C4-2B (cell line): ENCODE results near the gene USP2.

Experiments
- ZFX ChIP-seq: fragments of 450-650 bp; IDR thresholded peaks from 2 replicates; pipeline ENCODE4 v1.6.1; 2017
- TF ChIP-seq, protein P1 (sequence below): fragments of 450-650 bp; conservative IDR thresholded peaks from 2 replicates; pipeline ENCODE4 v1.5.1; 2017; ENCODE audit warnings: mild to moderate bottlenecking

- TF ChIP-seq, protein P1, sequence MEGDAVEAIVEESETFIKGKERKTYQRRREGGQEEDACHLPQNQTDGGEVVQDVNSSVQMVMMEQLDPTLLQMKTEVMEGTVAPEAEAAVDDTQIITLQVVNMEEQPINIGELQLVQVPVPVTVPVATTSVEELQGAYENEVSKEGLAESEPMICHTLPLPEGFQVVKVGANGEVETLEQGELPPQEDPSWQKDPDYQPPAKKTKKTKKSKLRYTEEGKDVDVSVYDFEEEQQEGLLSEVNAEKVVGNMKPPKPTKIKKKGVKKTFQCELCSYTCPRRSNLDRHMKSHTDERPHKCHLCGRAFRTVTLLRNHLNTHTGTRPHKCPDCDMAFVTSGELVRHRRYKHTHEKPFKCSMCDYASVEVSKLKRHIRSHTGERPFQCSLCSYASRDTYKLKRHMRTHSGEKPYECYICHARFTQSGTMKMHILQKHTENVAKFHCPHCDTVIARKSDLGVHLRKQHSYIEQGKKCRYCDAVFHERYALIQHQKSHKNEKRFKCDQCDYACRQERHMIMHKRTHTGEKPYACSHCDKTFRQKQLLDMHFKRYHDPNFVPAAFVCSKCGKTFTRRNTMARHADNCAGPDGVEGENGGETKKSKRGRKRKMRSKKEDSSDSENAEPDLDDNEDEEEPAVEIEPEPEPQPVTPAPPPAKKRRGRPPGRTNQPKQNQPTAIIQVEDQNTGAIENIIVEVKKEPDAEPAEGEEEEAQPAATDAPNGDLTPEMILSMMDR, result no peak
- no peak for TF ChIP-seq ZFX
These were observed 66.1 kb downstream of the USP2 start for GRCh38 chr11:119315131-119316015.
